Measurements from ENCODE around the gene MUC5AC. TPM values are rescaled to one million over a fixed set of nuclear protein-coding genes. Genes with fewer than 3 reads are reported as not detected.
A peak's percentile ranks its signal among the peaks of the same experiment; 100 is the strongest.

Gene MUC5AC
- total RNA-seq, 6 experiments from 2014 or later, result not detected

GRCh38 chr11:1148752-1149180, 9.0 kb upstream of the MUC5AC start:
- peaks cover 9% of the 10 kb centered on the region for H3K4me1 Mint-ChIP-seq (ENCODE audit: low read depth)
- TF ChIP-seq, protein P1, sequence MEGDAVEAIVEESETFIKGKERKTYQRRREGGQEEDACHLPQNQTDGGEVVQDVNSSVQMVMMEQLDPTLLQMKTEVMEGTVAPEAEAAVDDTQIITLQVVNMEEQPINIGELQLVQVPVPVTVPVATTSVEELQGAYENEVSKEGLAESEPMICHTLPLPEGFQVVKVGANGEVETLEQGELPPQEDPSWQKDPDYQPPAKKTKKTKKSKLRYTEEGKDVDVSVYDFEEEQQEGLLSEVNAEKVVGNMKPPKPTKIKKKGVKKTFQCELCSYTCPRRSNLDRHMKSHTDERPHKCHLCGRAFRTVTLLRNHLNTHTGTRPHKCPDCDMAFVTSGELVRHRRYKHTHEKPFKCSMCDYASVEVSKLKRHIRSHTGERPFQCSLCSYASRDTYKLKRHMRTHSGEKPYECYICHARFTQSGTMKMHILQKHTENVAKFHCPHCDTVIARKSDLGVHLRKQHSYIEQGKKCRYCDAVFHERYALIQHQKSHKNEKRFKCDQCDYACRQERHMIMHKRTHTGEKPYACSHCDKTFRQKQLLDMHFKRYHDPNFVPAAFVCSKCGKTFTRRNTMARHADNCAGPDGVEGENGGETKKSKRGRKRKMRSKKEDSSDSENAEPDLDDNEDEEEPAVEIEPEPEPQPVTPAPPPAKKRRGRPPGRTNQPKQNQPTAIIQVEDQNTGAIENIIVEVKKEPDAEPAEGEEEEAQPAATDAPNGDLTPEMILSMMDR (IDR thresholded peaks at IDR 0.05), result no peak
- DNase-seq, result no peak
- peaks cover 11% of the 10 kb centered on the region for H3K36me3 Mint-ChIP-seq (ENCODE audit: low read depth)
- peaks cover 16% of the 10 kb centered on the region for H3K9me3 Mint-ChIP-seq
- H3K27ac Mint-ChIP-seq, result no peak overlapping the region
- peaks cover 2% of the 10 kb centered on the region; the same call in 1 of the 2 replicates for H3K27me3 Mint-ChIP-seq (ENCODE audit: insufficient read depth)
- no peak overlapping the region for H3K4me3 Mint-ChIP-seq

DNA sequence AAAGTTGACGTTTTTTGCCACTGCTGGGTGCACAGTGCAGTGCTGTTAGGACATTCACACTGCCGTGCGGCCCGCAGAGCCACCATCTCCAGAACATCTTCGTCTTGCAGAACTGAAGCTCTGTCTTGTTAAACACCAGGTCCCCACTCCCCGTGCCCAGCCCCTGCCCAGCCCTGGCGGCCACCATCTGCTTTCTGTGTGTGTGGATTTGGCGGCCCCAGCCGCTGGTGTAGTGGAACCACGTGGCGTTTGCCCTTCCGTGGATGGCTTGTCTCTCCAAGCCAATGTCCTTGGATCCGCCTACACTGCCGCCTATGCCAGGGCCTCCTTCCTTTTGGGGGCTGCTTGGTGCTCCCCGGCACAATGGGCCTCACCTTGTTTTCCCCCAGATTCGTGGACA, 8.2 kb upstream of the MUC5AC start:
- no peak overlapping the region for H3K4me3 Mint-ChIP-seq
- peaks cover 12% of the 10 kb centered on the region for H3K9me3 Mint-ChIP-seq

DNA sequence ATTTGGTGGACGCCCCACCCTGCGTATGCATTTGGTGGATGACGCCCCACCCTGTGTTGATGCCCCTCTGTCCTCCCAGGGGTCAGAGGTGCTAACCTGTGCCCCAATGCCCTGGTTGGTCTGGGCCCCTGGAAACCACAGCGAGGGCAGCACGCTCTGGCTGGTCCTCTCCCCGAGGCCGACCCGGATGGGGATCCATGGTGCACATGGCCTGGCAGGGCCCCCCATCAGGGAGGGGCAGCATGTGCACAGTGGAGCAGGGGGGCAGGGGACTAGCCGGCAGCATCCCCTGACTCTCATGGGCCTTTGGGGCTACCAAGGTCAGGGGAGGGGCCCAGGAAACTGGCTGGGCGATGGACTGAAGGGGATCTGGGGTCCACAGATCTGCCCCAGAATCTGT, 7.6 kb upstream of the MUC5AC start:
- H3K9me3 Mint-ChIP-seq, result peaks cover 12% of the 10 kb centered on the region
- peaks cover 9% of the 10 kb centered on the region for H3K4me1 Mint-ChIP-seq (ENCODE audit: low read depth)
- TF ChIP-seq, protein P1 (IDR thresholded peaks at IDR 0.05), result no peak
- no peak overlapping the region for H3K27ac Mint-ChIP-seq
- H3K27me3 Mint-ChIP-seq (ENCODE audit: insufficient read depth), result peaks cover 2% of the 10 kb centered on the region; the same call in 1 of the 2 replicates
- no peak for DNase-seq
- H3K4me3 Mint-ChIP-seq, result no peak overlapping the region
- H3K36me3 Mint-ChIP-seq (ENCODE audit: low read depth), result peaks cover 7% of the 10 kb centered on the region; the same call in 1 of the 2 replicates

More for the DNA sequence above, 8.2 kb upstream of the MUC5AC start:
- Mint-ChIP-seq H3K4me1 (ENCODE audit: low read depth) (peaks cover 9% of the 10 kb centered on the region), H3K27ac (no peak overlapping the region), H3K36me3 (ENCODE audit: low read depth) (peaks cover 7% of the 10 kb centered on the region; the same call in 1 of the 2 replicates), H3K27me3 (ENCODE audit: insufficient read depth) (peaks cover 2% of the 10 kb centered on the region; the same call in 1 of the 2 replicates)
- DNase-seq, result no peak
- TF ChIP-seq, protein P1 (IDR thresholded peaks at IDR 0.05), result no peak

DNA sequence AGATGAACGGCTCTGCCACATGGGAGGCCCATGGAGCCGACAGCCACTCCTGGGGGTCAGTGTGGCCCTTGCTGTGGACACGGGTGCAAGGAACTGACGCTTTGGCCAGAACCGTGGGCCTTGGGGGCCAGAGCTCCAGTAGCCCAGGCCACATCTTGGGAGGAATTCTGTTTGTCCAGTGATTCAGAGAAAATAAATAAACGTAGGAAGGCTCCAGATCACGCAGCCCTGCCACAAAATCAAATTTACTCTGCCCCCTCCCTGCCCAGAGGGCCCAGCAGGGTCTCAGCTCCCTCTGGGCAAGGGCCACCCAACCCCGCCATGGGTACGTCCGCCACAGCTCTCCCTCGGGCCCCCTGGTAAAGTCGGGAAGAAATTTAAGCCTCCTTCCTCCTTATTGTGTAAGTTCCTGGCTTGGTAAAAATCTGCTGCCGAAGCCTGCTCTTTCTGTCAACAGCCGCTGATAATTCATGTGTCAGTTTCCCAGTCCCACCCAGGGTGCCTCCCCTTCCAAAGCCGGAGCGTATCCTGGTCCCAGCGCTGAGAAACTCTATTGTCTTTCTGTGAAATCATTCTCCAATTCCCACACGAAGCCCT, 6.9 kb upstream of the MUC5AC start:
- H3K27me3 Mint-ChIP-seq (ENCODE audit: insufficient read depth), result peaks cover 2% of the 10 kb centered on the region; the same call in 1 of the 2 replicates
- H3K4me1 Mint-ChIP-seq (ENCODE audit: low read depth), result peaks cover 9% of the 10 kb centered on the region
- no peak for DNase-seq
- peak overlapping the region; percentile 40; the same call in 1 of the 2 replicates for H3K27ac Mint-ChIP-seq
- H3K36me3 Mint-ChIP-seq (ENCODE audit: low read depth), result peaks cover 7% of the 10 kb centered on the region; the same call in 1 of the 2 replicates
- TF ChIP-seq, protein P1 (IDR thresholded peaks at IDR 0.05), result no peak
- H3K9me3 Mint-ChIP-seq, result peaks cover 12% of the 10 kb centered on the region
- no peak overlapping the region for H3K4me3 Mint-ChIP-seq

- Mint-ChIP-seq H3K4me3 (no peak overlapping the region), H3K36me3 (ENCODE audit: low read depth) (peaks cover 7% of the 10 kb centered on the region; the same call in 1 of the 2 replicates), H3K27me3 (ENCODE audit: insufficient read depth) (peaks cover 2% of the 10 kb centered on the region; the same call in 1 of the 2 replicates), H3K4me1 (ENCODE audit: low read depth) (peaks cover 9% of the 10 kb centered on the region), H3K9me3 (peaks cover 12% of the 10 kb centered on the region), H3K27ac (peak overlapping the region; percentile 40; the same call in 1 of the 2 replicates)
- DNase-seq, result no peak
- TF ChIP-seq, protein P1 (IDR thresholded peaks at IDR 0.05), result no peak
These were observed 6.1 kb upstream of the MUC5AC start for GRCh38 chr11:1151366-1152315.

Measured in HFFc6 (cell line).